Endothelial cell (in vitro differentiated cells): ENCODE data around the gene NEDD9. TPM values are rescaled to one million over a fixed set of nuclear protein-coding genes. Genes with fewer than 3 reads are reported as not detected.

Experiments
- DNase-seq: peaks from one replicate; pipeline ENCODE4 v3.0.0; 2021; ENCODE audit warnings: low spot score
- H3K27ac Mint-ChIP-seq: one replicate; pipeline ENCODE4 v1.8.0; 2021; ENCODE audit warnings: mixed read lengths, inconsistent platforms; ENCODE audit not compliant: unreplicated experiment
- H3K27me3 Mint-ChIP-seq: one replicate; pipeline ENCODE4 v1.8.0; 2021; ENCODE audit warnings: mild to moderate bottlenecking, moderate library complexity, mixed read lengths, inconsistent platforms; ENCODE audit not compliant: unreplicated experiment
- H3K36me3 Mint-ChIP-seq: one replicate; pipeline ENCODE4 v1.8.0; 2021; ENCODE audit warnings: mild to moderate bottlenecking, low read depth, mixed read lengths, inconsistent platforms; ENCODE audit not compliant: unreplicated experiment
- H3K4me1 Mint-ChIP-seq: one replicate; pipeline ENCODE4 v1.8.0; 2021; ENCODE audit warnings: mild to moderate bottlenecking, mixed read lengths, inconsistent platforms; ENCODE audit not compliant: unreplicated experiment
- H3K4me3 Mint-ChIP-seq: one replicate; pipeline ENCODE4 v1.8.0; 2021; ENCODE audit warnings: mild to moderate bottlenecking, mixed read lengths, inconsistent platforms; ENCODE audit not compliant: unreplicated experiment
- H3K9me3 Mint-ChIP-seq: one replicate; pipeline ENCODE4 v1.8.0; 2021; ENCODE audit warnings: mixed read lengths, inconsistent platforms; ENCODE audit not compliant: unreplicated experiment
- total RNA-seq: library from RNA; stranded (reverse); fragmentation: NEBNext Ultra II Directional; extraction: Animal tissue kit (Norgen Biotek cat#: 25700); gene quantifications from one replicate; pipeline ENCODE4 v1.2.1, GENCODE V29; 2021; ENCODE audit not compliant: unreplicated experiment
- TF ChIP-seq, protein P1 (sequence below): fragments of 200-600 bp; sonication (generic); IDR thresholded peaks from one replicate; pipeline ENCODE4 v1.5.0; 2021; ENCODE audit warnings: antibody characterized with exemption; ENCODE audit not compliant: unreplicated experiment

The NEDD9 gene
- total RNA-seq, 1 donor from 2014 or later = 3.2 TPM

DNA sequence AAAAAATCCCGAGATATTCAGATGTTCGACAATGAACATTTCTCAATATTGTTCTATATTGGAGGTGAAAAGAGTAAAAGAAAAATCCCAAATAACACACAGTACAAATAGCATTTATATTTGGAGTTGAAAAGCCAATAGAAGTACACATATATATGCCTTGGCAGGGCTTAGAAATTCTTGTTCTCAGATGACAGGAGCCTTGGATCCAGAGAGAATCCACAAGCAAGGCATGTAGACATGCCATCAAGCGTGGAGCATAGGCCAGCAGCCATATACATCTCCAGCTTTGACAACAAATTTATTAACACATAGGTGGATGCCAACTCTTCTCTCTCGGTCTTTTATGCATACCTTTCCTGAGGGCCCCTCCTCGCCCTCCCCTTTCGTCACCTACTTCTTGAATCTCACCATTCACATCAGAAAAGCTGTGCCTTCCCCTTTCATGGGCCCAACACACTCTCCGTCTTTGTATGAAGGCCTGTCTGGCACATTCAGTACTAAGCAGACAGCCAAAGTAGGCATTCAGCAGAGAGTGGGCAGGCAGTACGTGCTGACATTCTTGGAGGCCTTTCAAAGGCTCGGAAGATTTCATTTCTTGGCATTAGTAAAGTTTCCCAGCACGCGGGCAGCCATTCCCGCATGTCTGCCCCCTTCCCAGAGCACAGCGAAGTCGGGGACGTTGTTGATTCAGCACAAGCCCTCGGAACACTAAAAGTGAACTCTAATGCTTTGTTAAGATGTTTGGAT is 18.2 kb downstream of the NEDD9 start:
- Mint-ChIP-seq H3K4me1 (peaks cover 60% of the 10 kb centered on the region), H3K27me3 (peaks cover 6% of the 10 kb centered on the region), H3K36me3 (no peaks in the 10 kb centered on the region), H3K27ac (no peak overlapping the region), H3K9me3 (no peaks in the 10 kb centered on the region), H3K4me3 (no peak overlapping the region)
- no peak for DNase-seq
- TF ChIP-seq, protein P1, sequence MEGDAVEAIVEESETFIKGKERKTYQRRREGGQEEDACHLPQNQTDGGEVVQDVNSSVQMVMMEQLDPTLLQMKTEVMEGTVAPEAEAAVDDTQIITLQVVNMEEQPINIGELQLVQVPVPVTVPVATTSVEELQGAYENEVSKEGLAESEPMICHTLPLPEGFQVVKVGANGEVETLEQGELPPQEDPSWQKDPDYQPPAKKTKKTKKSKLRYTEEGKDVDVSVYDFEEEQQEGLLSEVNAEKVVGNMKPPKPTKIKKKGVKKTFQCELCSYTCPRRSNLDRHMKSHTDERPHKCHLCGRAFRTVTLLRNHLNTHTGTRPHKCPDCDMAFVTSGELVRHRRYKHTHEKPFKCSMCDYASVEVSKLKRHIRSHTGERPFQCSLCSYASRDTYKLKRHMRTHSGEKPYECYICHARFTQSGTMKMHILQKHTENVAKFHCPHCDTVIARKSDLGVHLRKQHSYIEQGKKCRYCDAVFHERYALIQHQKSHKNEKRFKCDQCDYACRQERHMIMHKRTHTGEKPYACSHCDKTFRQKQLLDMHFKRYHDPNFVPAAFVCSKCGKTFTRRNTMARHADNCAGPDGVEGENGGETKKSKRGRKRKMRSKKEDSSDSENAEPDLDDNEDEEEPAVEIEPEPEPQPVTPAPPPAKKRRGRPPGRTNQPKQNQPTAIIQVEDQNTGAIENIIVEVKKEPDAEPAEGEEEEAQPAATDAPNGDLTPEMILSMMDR = no peak

DNA sequence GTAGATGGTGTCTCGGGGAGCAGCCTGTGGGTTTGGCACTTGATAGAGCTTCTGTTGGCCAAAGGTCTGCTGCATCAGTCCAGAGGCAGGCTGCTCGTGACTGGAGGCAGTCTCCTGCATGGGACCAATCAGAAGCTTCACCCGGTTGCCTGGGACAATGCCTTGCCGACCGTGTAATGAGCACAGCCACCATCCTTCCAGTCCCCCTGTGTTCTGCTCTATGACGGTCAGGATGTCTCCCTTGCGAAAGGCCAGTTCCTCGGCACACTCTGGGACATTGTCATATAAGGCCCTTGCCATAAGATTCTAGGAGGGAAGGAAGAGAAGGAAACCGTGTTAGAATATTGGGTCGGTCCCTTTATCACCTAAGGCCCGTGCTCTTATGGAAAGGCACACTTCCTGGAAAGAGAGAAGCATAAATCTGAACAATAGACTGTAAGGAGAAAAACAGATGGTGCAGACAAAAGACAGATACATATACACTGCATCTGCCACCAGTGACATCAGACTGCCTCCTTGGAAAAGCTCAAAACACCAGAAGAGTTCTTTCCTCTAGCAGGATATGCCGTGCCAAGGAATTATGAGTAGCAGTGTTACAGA is 18.9 kb downstream of the NEDD9 start:
- no peak overlapping the region for H3K4me3 Mint-ChIP-seq
- DNase-seq = no peak
- H3K36me3 Mint-ChIP-seq = no peaks in the 10 kb centered on the region
- no peak overlapping the region for H3K27ac Mint-ChIP-seq
- no peaks in the 10 kb centered on the region for H3K9me3 Mint-ChIP-seq
- H3K27me3 Mint-ChIP-seq = peaks cover 2% of the 10 kb centered on the region
- TF ChIP-seq, protein P1 = no peak
- peaks cover 57% of the 10 kb centered on the region for H3K4me1 Mint-ChIP-seq

DNA sequence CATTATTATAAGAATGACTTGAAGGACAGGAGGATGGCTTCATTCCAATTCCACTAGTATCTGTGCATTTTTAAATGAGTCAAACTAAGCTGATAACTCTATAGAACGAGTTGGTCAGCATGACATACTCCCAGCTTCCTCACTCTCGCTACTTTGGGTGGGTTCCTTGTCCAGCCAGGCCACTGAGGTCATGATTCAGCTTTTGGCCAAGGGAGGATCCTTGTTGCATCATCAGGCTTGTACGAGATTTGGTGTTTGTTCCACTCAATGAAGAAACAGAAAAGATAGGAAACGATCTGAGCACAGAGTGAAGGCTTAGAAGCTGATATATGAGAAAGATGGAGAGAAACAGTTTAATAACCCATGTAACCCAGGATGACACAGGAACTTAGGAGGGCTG is 19.8 kb downstream of the NEDD9 start:
- DNase-seq = no peak
- Mint-ChIP-seq H3K27me3 (peaks cover 2% of the 10 kb centered on the region), H3K27ac (no peak overlapping the region), H3K4me1 (peaks cover 50% of the 10 kb centered on the region), H3K4me3 (no peak overlapping the region), H3K9me3 (no peaks in the 10 kb centered on the region), H3K36me3 (no peaks in the 10 kb centered on the region)
- TF ChIP-seq, protein P1 = no peak

DNA sequence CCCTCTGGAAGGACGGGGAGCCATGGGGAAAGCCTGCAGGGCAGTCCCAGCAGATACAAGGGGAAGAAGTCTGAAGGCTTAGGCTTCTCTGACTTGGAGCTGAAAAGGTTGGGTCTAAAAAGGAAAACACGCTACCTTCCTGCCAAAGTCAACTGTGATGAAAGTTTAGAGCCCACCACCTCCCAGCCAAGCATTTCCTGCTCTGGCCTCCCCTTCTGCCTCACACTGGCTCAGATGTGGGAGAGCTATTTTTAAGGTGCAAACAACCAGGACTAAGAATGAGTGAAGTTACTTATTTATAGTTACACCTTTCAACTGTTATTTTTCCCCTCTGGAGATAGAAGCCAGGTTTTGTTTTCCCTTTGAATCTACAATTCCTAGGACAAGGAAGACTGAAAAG is 21.2 kb downstream of the NEDD9 start:
- Mint-ChIP-seq H3K4me3 (no peak overlapping the region), H3K27me3 (peaks cover 2% of the 10 kb centered on the region), H3K4me1 (peaks cover 52% of the 10 kb centered on the region), H3K27ac (no peak overlapping the region), H3K36me3 (no peaks in the 10 kb centered on the region), H3K9me3 (no peaks in the 10 kb centered on the region)
- TF ChIP-seq, protein P1 = no peak
- DNase-seq = no peak
